Islet precursor cell (in vitro differentiated cells): ENCODE results near the gene CHRDL1.

ENCODE experiments used
- DNase-seq: peaks from one replicate; pipeline ENCODE4 v3.0.0-alpha.2; 2018

CHRDL1 gene

DNA sequence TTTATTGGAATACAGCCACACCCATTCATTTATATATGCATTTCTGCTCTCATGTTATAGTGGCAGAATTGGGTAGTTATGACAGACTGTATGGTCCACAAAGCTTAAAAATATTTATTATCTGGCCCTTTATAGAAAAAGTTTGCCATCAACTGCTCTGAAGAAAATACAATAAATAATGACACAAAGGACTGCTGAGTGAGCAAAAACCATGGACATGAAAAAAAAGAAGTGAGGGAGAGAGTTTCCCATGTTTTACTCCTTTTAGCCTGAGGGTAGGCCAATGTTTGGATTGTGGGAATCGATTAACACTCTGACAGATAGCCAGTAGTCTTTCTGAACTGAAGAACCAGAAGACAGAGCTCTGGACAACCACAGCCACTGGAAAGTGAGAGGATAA lies 149.2 kb downstream of the CHRDL1 start:
- no peak for DNase-seq
